Activated naive CD4-positive, alpha-beta T cell treated with anti-CD3 and anti-CD28 coated beads, Interleukin-2, amount 50 U/mL, for 72 hours (primary cell): ENCODE data around the gene RPS2. TPM values are rescaled to one million over a fixed set of nuclear protein-coding genes. Genes with fewer than 3 reads are reported as not detected.

Experiments used
- ATAC-seq, 2 donors: fragments of 150-1000 bp; cut with Tn5 transposase; 2 replicates each; pipeline ENCODE4 v1.10.0; 2021; ENCODE audit warnings: mild to moderate bottlenecking in 2 of 2, moderate library complexity in 2 of 2
- DNase-seq, 2 donors: peaks; one replicate each; pipeline ENCODE4 v3.0.0; 2021 to 2022; ENCODE audit warnings: low spot score in 2 of 2
- H3K27ac Mint-ChIP-seq, 2 donors: one replicate each; pipeline ENCODE4 v1.8.0; 2022; ENCODE audit warnings: mild to moderate bottlenecking in 2 of 2, mixed read lengths in 2 of 2
- H3K36me3 Mint-ChIP-seq, 2 donors: one replicate each; pipeline ENCODE4 v1.8.0; 2022; ENCODE audit warnings: mixed read lengths in 2 of 2
- H3K9me3 Mint-ChIP-seq, 2 donors: one replicate each; pipeline ENCODE4 v1.8.0; 2022; ENCODE audit warnings: mixed read lengths in 2 of 2
- total RNA-seq, 2 donors: library from RNA; stranded (reverse); gene quantifications; one replicate each; pipeline ENCODE4 v1.2.3, GENCODE V29; 2022

Gene RPS2
- total RNA-seq, 2 donors from 2014 or later = 5,211 to 5,668 TPM

GRCh38 chr16:1913327-1914083 lies 51.1 kb downstream of the RPS2 start:
- ATAC-seq (no peak), DNase-seq (no peak)
- Mint-ChIP-seq H3K36me3 (no peaks in the 10 kb centered on the region), H3K27ac (no peak overlapping the region), H3K9me3 (no peaks in the 10 kb centered on the region)

DNA sequence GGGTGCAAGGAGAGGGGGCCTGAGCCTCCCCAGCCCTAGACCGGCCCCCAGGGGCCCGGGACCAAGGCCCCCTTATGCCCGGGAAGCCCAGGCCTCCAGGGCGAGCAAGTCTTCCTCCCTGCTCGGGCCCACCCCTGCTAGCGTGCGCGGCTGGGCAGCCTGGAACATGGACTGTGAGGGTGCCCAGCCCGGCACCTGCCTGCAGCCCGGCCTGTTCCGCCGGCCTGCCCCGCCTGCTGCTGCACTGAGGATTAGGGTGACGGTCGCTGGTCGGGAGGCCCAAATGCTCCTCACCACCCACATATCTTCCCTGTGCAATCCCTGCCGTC lies 52.4 kb downstream of the RPS2 start:
- Mint-ChIP-seq H3K27ac (no peak overlapping the region), H3K9me3 (no peaks in the 10 kb centered on the region), H3K36me3 (no peaks in the 10 kb centered on the region)
- ATAC-seq (no peak), DNase-seq (no peak)

Other genes starting within 250 kb of the RPS2 start
- gene NME3, start 193.3 kb downstream of the RPS2 start, total RNA-seq = 10 to 100 TPM; 30.9 to 55.6 TPM
- gene EME2, start 192.0 kb downstream of the RPS2 start, total RNA-seq = 10 to 100 TPM; 21.9 to 24.0 TPM
- 100 to 1,000 TPM; 106 to 180 TPM for gene MRPS34, start 191.7 kb downstream of the RPS2 start, total RNA-seq
- 10 to 100 TPM; 19.1 to 29.2 TPM for gene SPSB3, start 182.3 kb downstream of the RPS2 start, total RNA-seq
- gene NUBP2, start 181.9 kb downstream of the RPS2 start, total RNA-seq = 10 to 100 TPM; 41.0 to 48.3 TPM
- gene IGFALS, start 171.1 kb downstream of the RPS2 start, total RNA-seq = not detected
- gene HAGH, start 138.0 kb downstream of the RPS2 start, total RNA-seq = 10 to 100 TPM; 31.7 to 65.6 TPM
- gene FAHD1, start 137.6 kb downstream of the RPS2 start, total RNA-seq = 10 to 100 TPM; 11.9 to 13.0 TPM
- under 1 TPM; 0.43 to 0.45 TPM for gene MEIOB, start 92.7 kb downstream of the RPS2 start, total RNA-seq
- gene HS3ST6, start 46.4 kb downstream of the RPS2 start, total RNA-seq = not detected
- gene MSRB1, start 21.6 kb downstream of the RPS2 start, total RNA-seq = 10 to 100 TPM; 17.3 to 41.7 TPM
- gene RPL3L, start 10.1 kb downstream of the RPS2 start, total RNA-seq = not detected
- 10 to 100 TPM; 63.4 to 98.8 TPM for gene NDUFB10, start 5.3 kb downstream of the RPS2 start, total RNA-seq
- gene RNF151, start 2.0 kb upstream of the RPS2 start, total RNA-seq = under 1 TPM in 1 of 2 donors, not detected in 1; 0.41 TPM
- 10 to 100 TPM; 18.8 to 37.2 TPM for gene TBL3, start 7.2 kb upstream of the RPS2 start, total RNA-seq
- not detected for gene NOXO1, start 16.6 kb upstream of the RPS2 start, total RNA-seq
- gene GFER, start 19.4 kb upstream of the RPS2 start, total RNA-seq = 10 to 100 TPM; 19.1 to 25.0 TPM
- gene SYNGR3, start 25.1 kb upstream of the RPS2 start, total RNA-seq = 1 to 10 TPM; 2.0 to 9.0 TPM
- gene ZNF598, start 45.0 kb upstream of the RPS2 start, total RNA-seq = 10 to 100 TPM; 72.2 to 87.9 TPM
- 1 to 10 TPM in 1 of 2 donors, under 1 TPM in 1; 0.61 to 4.6 TPM for gene NPW, start 55.0 kb upstream of the RPS2 start, total RNA-seq
- 1 to 10 TPM in 1 of 2 donors, under 1 TPM in 1; 0.82 to 3.7 TPM for gene NHERF2, start 62.1 kb upstream of the RPS2 start, total RNA-seq
- gene NTHL1, start 83.0 kb upstream of the RPS2 start, total RNA-seq = 10 to 100 TPM; 21.6 to 25.3 TPM
- 100 to 1,000 TPM in 1 of 2 donors, 10 to 100 TPM in 1; 70.5 to 121 TPM for gene TSC2, start 83.2 kb upstream of the RPS2 start, total RNA-seq
- gene PKD1, start 171.1 kb upstream of the RPS2 start, total RNA-seq = 10 to 100 TPM; 77.0 to 87.6 TPM
- gene RAB26, start 183.8 kb upstream of the RPS2 start, total RNA-seq = under 1 TPM in 1 of 2 donors, not detected in 1; 0.80 TPM
- 10 to 100 TPM; 67.7 to 92.0 TPM for gene TRAF7, start 191.0 kb upstream of the RPS2 start, total RNA-seq
- gene CASKIN1, start 231.8 kb upstream of the RPS2 start, total RNA-seq = 10 to 100 TPM in 1 of 2 donors, under 1 TPM in 1; 0.77 to 11.3 TPM
- 10 to 100 TPM; 49.5 to 52.2 TPM for gene MLST8, start 240.6 kb upstream of the RPS2 start, total RNA-seq
- 10 to 100 TPM in 1 of 2 donors, 1 to 10 TPM in 1; 6.3 to 10.3 TPM for gene BRICD5, start 246.0 kb upstream of the RPS2 start, total RNA-seq